CD4-positive, alpha-beta T cell treated with Interleukin-17A for 4 hours (primary cell): ENCODE results near the gene GLG1.
"Not testable (repeated sequence)": the region's sequence is repeated elsewhere in the genome, so short reads cannot be mapped to it uniquely, and the experiment has no call there.

ENCODE experiments used
- DNase-seq: peaks from one replicate; pipeline ENCODE4 v3.0.0-alpha.2; 2020; ENCODE audit warnings: mixed read lengths

GLG1 gene

GRCh38 chr16:74398212-74398895 is 208.6 kb downstream of the GLG1 start:
- DNase-seq = not testable (repeated sequence)
